Central memory CD4-positive, alpha-beta T cell (primary cell): ENCODE data around the gene LIM2.
"Not testable (repeated sequence)": the region's sequence is repeated elsewhere in the genome, so short reads cannot be mapped to it uniquely, and the experiment has no call there.

ENCODE experiments used
- DNase-seq: peaks from one replicate; pipeline ENCODE4 v3.0.0; 2022
- total RNA-seq, 3 experiments: gene quantifications; one replicate each; lab custom pipeline; 2026; lab: John Stamatoyannopoulos, UW

LIM2 gene, protein sequence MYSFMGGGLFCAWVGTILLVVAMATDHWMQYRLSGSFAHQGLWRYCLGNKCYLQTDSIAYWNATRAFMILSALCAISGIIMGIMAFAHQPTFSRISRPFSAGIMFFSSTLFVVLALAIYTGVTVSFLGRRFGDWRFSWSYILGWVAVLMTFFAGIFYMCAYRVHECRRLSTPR
- 0 to 0.04 (median 0) reads per million in 3 experiments for total RNA-seq

- no peak for DNase-seq
Measured at GRCh38 chr19:51387924-51388389, at the start of gene LIM2. Gene LIM2 (minus strand): TSS chr19:51387974. CDS start chr19:51387443, 531 bp downstream.

- no peak for DNase-seq
Measured at GRCh38 chr19:51434456-51434855, 46.7 kb upstream of the LIM2 start.

DNA sequence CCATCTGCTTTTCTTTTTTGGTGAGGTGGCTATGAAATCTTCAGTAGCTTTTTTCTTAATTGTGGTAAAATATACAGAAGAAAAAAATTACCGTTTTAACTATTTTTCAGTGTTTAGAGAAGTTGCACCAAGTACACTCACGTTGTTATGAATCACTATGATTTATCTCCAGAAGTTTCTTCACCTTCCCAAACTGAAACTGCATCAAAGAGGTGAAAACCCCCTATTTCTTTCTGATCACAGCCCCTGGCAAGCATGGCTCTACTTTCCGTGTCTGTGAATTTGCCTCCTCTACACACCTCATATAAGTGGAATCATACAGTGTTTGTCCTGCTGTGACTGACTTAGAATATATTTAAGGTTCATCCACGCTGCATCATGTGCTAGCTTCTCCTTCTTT is 45.3 kb upstream of the LIM2 start:
- no peak for DNase-seq

DNA sequence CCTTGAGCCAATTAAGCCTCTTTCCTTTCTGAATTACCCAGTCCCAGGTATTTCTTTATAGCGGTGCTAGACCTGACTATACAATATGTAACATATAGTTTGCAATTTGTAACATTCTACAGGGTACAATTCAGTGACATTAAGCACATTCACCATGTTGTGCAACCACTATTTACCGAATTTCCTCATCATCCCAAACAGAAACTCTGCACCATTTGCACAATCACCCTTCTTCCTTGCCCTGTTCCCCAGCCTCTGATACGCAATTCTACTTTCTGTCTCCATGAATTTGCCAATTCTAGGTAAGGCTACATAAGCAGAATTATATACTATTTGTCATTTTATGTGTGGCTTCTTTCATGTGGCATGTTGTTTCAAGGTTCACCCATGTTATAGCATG is 43.4 kb upstream of the LIM2 start:
- no peak for DNase-seq

GRCh38 chr19:51430221-51430620 is 42.4 kb upstream of the LIM2 start:
- DNase-seq: no peak

DNA sequence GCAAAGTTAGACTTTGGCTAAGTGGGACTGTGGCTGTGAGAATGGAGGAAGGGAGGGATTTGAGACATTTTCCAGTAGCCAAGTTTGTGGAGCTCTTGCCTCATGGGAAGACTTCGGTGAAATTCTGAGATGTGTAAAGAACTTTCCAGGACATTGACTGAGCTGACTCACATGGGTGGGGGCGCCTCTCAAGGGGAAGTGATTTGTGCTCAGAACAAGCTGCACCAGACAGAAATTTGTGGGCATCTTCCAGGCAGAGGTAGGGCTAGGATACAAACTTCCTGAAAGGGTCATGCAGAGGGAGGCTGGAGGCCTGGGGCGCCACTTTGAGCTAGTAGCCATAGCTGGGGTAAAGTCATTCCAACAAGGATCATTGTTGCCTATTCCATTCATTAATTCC is 39.4 kb upstream of the LIM2 start:
- DNase-seq: no peak

DNA sequence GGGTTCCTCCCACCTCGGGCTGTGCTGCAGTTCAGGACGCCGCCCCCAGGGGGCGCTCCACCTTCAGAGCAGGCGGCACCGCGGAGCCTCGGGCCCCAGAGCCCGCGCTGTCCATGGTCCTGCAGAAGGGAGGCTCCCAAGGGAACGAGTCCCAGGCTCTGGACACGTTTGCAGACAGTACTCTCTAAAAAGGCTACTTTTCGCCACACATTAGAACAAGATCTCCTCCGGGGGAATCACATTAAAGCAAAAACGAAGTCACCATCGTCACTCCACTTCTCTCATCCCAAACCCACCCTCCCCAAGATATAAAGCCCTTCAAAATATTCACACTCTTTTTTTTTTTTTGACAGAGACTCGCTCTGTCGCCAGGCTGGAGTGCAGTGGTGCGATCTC is 34.3 kb upstream of the LIM2 start:
- peak; percentile 63 for DNase-seq

DNA sequence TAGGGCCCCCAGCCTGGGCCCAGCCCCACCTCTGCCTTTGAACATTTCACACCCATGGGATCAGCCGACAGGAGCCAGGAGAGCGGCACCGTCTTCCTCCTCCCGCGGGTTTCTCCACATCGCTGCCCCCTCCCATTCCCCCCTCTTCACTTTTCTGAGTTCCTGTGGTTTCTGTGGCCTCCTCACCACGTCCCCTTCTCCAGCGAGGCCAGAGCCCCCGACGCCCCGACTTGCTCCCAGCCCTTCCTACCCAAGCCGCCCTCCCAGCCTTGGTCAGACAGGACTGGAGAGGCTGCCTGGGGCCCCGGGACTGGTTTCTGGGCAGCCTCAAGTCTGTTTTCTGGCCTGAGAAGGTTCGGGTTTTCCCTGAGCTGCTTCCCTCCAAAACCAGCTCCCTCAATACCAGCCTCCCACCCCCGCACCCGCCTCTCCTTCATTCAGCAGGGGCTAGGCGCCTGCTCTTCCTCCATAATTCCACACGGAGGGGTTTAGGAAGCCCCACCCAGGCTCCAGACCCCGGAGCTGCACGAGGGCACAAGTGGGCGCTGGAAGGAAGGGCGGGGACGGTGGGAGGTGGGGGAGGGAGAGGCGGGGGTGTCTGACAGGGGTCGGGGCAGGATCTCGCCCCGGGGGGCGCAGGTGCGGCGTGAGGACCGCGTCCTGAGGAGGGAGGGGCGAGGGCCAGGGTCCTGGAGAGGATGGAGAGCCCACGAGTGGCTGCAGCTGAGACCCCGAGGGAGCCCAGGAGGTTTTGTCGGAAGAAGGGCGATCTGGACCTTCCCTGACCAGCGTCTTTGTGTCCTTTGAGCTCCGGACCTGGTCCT is 33.7 kb upstream of the LIM2 start:
- no peak for DNase-seq

GRCh38 chr19:51420511-51420910 is 32.7 kb upstream of the LIM2 start:
- DNase-seq: not testable (repeated sequence)

GRCh38 chr19:51418707-51419106 is 30.9 kb upstream of the LIM2 start:
- no peak for DNase-seq

DNA sequence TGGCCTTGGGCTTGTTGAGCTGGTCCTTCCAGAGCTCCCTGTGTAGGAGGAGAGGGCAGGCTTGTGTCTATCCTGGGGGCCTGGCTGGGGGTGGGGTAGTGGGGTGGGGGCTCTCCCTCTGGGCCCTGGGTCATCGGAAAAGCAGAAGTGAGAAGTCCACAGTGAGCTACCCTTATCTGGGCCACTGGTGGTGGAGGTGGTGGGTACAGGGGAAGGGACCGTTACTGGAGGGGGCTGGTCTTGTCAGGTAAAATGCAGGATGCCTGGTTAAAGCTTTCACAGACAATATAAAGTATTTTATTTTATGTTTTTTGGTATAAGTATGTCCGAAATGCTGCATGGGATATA is 30.0 kb upstream of the LIM2 start:
- no peak for DNase-seq

DNA sequence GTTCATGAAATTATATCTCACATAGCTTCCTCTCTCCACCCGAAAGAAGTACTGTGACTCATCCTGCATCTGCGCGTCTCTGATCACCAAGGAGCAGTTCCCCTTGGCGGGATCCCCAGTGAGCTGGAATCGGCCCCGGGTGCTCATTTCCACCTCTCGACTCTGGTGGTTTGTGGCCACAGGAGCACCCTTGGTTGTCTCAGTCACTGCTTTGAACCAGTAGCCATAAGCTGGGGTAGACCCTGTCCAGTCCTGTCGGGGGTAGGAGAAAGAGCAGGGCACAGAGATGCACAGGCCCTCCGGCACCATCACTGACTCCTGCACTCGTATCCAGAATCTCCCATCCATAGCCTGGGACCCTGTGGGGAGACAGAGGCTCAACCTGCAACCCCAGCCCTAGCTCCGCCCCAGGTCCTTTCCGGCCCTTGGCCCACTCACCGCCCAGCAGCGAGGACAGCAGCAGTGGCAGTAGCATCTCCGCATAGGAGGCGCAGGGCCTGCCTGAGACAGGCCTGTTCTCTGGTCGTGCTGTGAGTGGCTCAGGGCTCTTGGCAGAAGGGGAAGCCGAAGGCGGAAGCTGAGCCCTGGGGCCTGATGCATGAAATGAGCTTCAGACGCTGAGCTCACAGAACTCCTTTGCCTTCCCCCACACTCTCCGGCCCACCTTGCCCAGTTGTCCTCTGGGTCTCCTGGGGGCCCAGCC is 29.5 kb upstream of the LIM2 start, which contains the start of gene SIGLEC10:
Gene SIGLEC10, minus strand, starts transcription at position 536 of the 703 bp plus-strand sequence. Its CDS starts 61 bp downstream, at position 475.
- no peak for DNase-seq

- not testable (repeated sequence) for DNase-seq
Measured at GRCh38 chr19:51416422-51416821, 28.6 kb upstream of the LIM2 start.

DNA sequence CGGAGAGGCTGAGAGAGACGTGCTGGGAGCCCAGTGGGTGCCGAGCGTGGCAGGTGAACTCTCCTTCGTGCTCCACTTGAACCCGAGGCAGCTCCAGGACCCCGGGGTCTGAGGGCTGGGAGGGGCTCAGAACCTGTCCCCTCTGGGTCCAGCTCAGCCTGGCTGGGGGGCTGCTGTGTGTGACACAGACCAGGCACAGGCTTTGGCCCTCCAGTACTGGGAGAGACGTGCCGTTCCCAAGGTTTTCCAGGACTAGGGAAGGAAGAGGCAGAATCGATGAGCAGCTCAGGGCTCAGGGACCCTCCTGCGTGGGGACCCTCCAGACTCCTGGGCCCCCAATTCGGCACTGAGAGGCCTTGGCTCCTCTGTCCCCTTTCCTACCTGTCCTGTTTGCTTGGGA is 27.4 kb upstream of the LIM2 start:
- no peak for DNase-seq

DNA sequence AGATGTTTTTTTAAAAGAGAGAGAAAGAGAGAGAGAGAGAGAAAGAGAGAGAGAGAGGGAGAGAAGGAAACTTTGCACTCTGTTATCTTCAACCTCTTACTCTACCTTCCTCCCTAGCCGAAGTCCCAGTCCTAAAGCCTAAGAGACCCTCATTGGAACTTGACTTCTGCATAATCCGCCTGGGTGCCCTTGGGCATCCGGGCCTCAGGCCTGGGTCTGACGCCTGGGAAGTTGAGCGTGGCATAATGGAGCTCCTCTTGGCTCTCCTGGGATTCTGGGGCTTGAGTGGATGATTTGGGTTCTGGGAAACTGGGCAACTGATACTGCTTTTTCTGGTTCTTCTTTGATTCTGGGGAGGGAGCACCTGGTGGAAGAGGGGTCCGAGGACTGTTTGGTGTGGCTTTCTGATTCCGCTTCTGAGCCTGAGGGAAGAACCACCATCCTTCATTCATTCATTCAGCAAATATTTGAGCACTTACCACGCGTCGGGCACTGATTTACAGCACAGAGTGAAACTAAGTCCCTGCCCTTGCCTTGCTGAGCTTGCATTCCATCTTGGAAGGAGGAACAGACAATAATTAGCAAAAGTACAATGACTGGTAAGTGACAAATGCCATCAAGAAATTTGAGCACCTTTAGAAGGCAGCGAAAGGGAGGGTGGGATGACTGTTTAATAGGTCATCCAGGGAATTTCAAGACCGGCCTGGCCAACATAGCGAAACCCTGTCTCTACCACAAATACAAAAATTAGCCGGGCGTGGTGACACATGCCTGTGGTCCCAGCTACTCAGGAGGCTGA is 23.4 kb upstream of the LIM2 start:
- no peak for DNase-seq

DNA sequence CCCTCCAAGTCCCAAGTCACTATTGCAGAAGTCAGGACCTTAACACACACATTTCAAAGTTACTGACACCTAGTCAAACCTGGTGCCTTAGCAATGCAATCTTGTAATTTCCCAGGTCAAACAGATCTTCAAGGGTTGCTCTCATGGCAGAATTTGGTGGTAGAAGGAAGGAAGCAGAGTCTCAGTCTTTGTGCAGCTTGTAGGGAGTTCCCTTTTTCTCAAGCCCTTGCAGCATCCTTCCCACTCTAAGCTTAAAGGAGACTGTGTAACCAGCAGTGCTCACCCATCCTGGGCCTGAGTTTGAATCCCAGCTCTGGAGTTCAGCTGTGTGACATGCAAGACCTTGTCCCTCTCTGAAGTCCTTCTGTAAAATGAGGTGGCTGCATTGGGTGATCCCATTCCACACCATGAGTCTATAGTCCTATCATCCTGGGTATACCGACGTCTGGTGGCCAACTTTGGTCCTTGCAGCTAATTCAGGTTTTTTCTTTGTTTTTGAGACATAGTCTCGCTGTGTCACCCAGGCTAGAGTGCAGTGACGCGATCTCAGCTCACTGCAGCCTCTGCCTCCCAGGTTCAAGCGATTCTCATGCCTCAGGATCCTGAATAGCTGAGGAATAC is 19.8 kb upstream of the LIM2 start:
- peak; percentile 16 for DNase-seq

DNA sequence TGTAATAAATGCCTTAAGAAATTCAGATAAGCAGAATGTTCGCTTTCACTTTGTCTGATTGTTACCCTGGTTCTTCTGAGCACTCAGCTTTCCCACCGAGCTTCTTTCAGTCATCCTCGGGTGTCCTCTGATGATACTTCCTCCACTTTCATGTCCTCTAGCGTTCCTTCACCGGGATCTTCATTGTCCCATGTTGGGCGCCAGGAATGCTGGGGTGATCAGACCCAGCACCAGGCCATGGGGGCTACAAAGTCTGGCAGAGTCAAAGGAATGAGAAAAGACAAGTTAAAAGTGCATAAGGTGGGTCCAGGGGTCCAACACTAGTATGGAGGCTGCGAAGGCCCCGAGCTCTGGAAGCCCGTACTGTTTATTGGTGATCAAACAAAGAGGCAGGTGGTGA is 14.3 kb upstream of the LIM2 start:
- DNase-seq: no peak

DNA sequence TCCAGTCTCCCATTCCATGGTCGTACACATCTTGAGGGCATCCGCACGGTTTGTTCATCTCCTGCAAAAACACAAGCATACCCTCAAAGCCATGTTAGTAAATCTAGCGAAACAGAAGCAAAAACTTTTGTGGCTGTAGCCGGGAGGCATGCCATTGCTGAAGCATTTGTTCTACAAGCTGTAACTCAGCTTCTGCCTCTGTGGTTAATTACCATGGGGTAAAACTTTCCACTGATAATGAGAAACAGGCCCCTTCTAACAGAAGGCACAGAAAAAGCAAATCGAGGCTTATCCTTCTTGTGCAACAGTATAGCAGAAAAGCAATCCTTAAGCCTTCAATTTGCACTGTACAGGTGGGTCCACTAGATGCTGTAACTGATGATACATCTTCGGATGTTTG is 12.2 kb upstream of the LIM2 start:
- not testable (repeated sequence) for DNase-seq

DNA sequence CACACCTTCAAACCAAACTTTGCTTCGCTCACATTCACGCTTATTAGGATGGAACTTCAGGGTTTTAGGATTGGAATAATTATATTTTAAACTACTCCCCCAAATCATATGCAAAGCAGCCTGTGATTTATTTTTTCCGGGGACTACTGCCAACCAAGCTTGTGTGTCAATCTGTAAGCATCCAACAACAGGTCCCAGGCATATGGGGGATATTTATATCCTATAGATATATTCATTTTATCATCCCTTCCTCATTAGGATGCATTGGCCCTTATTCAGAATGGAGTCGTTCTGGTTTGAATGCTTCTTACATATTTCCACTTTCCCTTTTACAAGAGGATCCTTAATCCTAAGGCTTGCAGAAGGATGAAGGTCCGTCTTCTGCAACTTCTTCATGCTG is 11.5 kb upstream of the LIM2 start:
- no peak for DNase-seq

GRCh38 chr19:51398096-51398704 is 10.4 kb upstream of the LIM2 start:
- no peak for DNase-seq

- DNase-seq: not testable (repeated sequence)
Measured at GRCh38 chr19:51397453-51397852, 9.7 kb upstream of the LIM2 start.

GRCh38 chr19:51396175-51396574 is 8.4 kb upstream of the LIM2 start:
- no peak for DNase-seq
